Caco-2 (cell line): Measurements from ENCODE around the gene ZNF317. TPM values are rescaled to one million over a fixed set of nuclear protein-coding genes. Genes with fewer than 3 reads are reported as not detected.

Experiments
- BruUV-seq: library from RNA; stranded (reverse); fragments of 400-500 nt; replicated peaks from 2 replicates; lab custom pipeline; 2021; lab: Mats Ljungman, UMichigan
- CTCF ChIA-PET: fragments of 300-600 bp; sonication (Branson Sonifier 250); formaldehyde crosslinking; loops from one replicate; lab custom pipeline; 2022; ENCODE audit warnings: antibody characterized with exemption; lab: Charles Lee
- POLR2A ChIA-PET: fragments of 300-600 bp; sonication (Branson Sonifier 250); formaldehyde crosslinking; loops from one replicate; lab custom pipeline; 2022; ENCODE audit warnings: antibody characterized with exemption; lab: Charles Lee
- DNase-seq, 2 experiments: peaks; one replicate each; pipeline versions ENCODE4 v3.0.0 to v3.0.0-alpha.2; 2020 to 2022
- H3K27me3 ChIP-seq: replicated peaks from 2 replicates; pipeline ENCODE4 v1.6.0; 2011; ENCODE audit warnings: low read length; ENCODE audit not compliant: control insufficient read depth, insufficient read depth
- H3K36me3 ChIP-seq: 2 replicates; pipeline ENCODE4 v1.5.1; 2011; ENCODE audit warnings: low read length; ENCODE audit not compliant: control insufficient read depth, insufficient read depth
- H3K4me1 ChIP-seq: fragments of 250-450 bp; sonication (Bioruptor Pico); 2 replicates; pipeline ENCODE4 v1.5.1; 2020; ENCODE audit warnings: mild to moderate bottlenecking
- H3K4me3 ChIP-seq: 2 replicates; pipeline ENCODE4 v1.5.1; 2011; ENCODE audit warnings: low read depth, mild to moderate bottlenecking, control low read depth, low read length
- H3K9me3 ChIP-seq: fragments of 250-450 bp; sonication (Bioruptor Pico); 2 replicates; pipeline ENCODE4 v1.5.1; 2020; ENCODE audit warnings: mild to moderate bottlenecking, moderate library complexity
- H3K27ac Mint-ChIP-seq: one replicate; pipeline ENCODE4 v1.8.0; 2022; ENCODE audit warnings: mixed read lengths; ENCODE audit not compliant: unreplicated experiment
- H3K27me3 Mint-ChIP-seq: one replicate; pipeline ENCODE4 v1.8.0; 2022; ENCODE audit warnings: mixed read lengths; ENCODE audit not compliant: insufficient read depth, unreplicated experiment
- H3K36me3 Mint-ChIP-seq: one replicate; pipeline ENCODE4 v1.8.0; 2022; ENCODE audit warnings: mild to moderate bottlenecking, mixed read lengths; ENCODE audit not compliant: insufficient read depth, unreplicated experiment
- H3K4me1 Mint-ChIP-seq: one replicate; pipeline ENCODE4 v1.8.0; 2022; ENCODE audit warnings: low read depth, mixed read lengths; ENCODE audit not compliant: unreplicated experiment
- H3K4me3 Mint-ChIP-seq: one replicate; pipeline ENCODE4 v1.8.0; 2022; ENCODE audit warnings: mild to moderate bottlenecking, moderate library complexity, mixed read lengths; ENCODE audit not compliant: unreplicated experiment
- H3K9me3 Mint-ChIP-seq: one replicate; pipeline ENCODE4 v1.8.0; 2022; ENCODE audit warnings: mixed read lengths; ENCODE audit not compliant: unreplicated experiment
- intact Hi-C: fragments of 100-400 bp; cut with micrococcal nuclease; formaldehyde crosslinking; loops from one replicate; pipeline ENCODE4 v1.10.0; 2022; ENCODE audit not compliant: unreplicated experiment
- total RNA-seq: library from RNA; stranded (reverse); gene quantifications from 2 replicates; pipeline ENCODE4 v1.2.3, GENCODE V29; 2022
- TF ChIP-seq, protein P1 (sequence below), 2 experiments: fragments of 200-600 bp in 1 of 2; IDR thresholded peaks; 1 replicate in 1 of 2; 2 replicates in 1 of 2; pipeline versions ENCODE4 v1.5.1 to v1.8.0; 2011 to 2022; ENCODE audit warnings: antibody characterized with exemption in 1 of 2, control low read depth in 1 of 2, inconsistent platforms in 1 of 2, low read depth in 1 of 2, low read length in 1 of 2, mild to moderate bottlenecking in 1 of 2, moderate library complexity in 1 of 2; ENCODE audit not compliant: insufficient read depth in 1 of 2, severe bottlenecking in 1 of 2, unreplicated experiment in 1 of 2

Gene ZNF317
- total RNA-seq, 1 experiment from 2014 or later = 35.2 TPM

- Mint-ChIP-seq H3K4me1 (no peaks in the 10 kb centered on the region), H3K9me3 (no peaks in the 10 kb centered on the region), H3K27me3 (no peaks in the 10 kb centered on the region), H3K4me3 (no peak overlapping the region), H3K36me3 (peaks cover 53% of the 10 kb centered on the region), H3K27ac (no peak overlapping the region)
- no peaks in the 10 kb centered on the region for H3K27me3 ChIP-seq
- CTCF ChIA-PET = no interaction called here
- H3K9me3 ChIP-seq = no peaks in the 10 kb centered on the region
- no TSS peak for BruUV-seq
- intact Hi-C loops = no loop called here
- TF ChIP-seq, protein P1, sequence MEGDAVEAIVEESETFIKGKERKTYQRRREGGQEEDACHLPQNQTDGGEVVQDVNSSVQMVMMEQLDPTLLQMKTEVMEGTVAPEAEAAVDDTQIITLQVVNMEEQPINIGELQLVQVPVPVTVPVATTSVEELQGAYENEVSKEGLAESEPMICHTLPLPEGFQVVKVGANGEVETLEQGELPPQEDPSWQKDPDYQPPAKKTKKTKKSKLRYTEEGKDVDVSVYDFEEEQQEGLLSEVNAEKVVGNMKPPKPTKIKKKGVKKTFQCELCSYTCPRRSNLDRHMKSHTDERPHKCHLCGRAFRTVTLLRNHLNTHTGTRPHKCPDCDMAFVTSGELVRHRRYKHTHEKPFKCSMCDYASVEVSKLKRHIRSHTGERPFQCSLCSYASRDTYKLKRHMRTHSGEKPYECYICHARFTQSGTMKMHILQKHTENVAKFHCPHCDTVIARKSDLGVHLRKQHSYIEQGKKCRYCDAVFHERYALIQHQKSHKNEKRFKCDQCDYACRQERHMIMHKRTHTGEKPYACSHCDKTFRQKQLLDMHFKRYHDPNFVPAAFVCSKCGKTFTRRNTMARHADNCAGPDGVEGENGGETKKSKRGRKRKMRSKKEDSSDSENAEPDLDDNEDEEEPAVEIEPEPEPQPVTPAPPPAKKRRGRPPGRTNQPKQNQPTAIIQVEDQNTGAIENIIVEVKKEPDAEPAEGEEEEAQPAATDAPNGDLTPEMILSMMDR (IDR thresholded peaks at IDR 0.05; ENCODE audit: insufficient read depth in 1 of 2, low read depth in 1 of 2, low read length in 1 of 2, severe bottlenecking in 1 of 2, unreplicated experiment in 1 of 2) = no peak
- no peak for DNase-seq
- H3K4me3 ChIP-seq = no peak overlapping the region
- H3K36me3 ChIP-seq = no peaks in the 10 kb centered on the region
- H3K4me1 ChIP-seq = no peaks in the 10 kb centered on the region
- POLR2A ChIA-PET = no interaction called here
Measured at GRCh38 chr19:9166846-9167245, 26.6 kb downstream of the ZNF317 start.

GRCh38 chr19:9171393-9171991 lies 31.3 kb downstream of the ZNF317 start:
- peaks cover 10% of the 10 kb centered on the region for H3K9me3 Mint-ChIP-seq
- DNase-seq = no peak
- H3K4me3 Mint-ChIP-seq = no peak overlapping the region
- CTCF ChIA-PET = no interaction called here
- no peaks in the 10 kb centered on the region for H3K4me1 Mint-ChIP-seq
- H3K27me3 Mint-ChIP-seq = no peaks in the 10 kb centered on the region
- no peaks in the 10 kb centered on the region for H3K4me1 ChIP-seq
- TF ChIP-seq, protein P1 (IDR thresholded peaks at IDR 0.05; ENCODE audit: insufficient read depth in 1 of 2, low read depth in 1 of 2, low read length in 1 of 2, severe bottlenecking in 1 of 2, unreplicated experiment in 1 of 2) = no peak
- intact Hi-C loops = no loop called here
- H3K9me3 ChIP-seq = no peaks in the 10 kb centered on the region
- no peak overlapping the region for H3K27ac Mint-ChIP-seq
- no TSS peak for BruUV-seq
- POLR2A ChIA-PET = interaction anchor here (0.5 kb wide), 1 partner anchor 619 kb away, joined by 5 read pairs; no protein-coding TSS in a partner anchor
- no peaks in the 10 kb centered on the region for H3K36me3 ChIP-seq
- H3K27me3 ChIP-seq = no peaks in the 10 kb centered on the region
- H3K4me3 ChIP-seq = no peak overlapping the region
- H3K36me3 Mint-ChIP-seq = peaks cover 11% of the 10 kb centered on the region

DNA sequence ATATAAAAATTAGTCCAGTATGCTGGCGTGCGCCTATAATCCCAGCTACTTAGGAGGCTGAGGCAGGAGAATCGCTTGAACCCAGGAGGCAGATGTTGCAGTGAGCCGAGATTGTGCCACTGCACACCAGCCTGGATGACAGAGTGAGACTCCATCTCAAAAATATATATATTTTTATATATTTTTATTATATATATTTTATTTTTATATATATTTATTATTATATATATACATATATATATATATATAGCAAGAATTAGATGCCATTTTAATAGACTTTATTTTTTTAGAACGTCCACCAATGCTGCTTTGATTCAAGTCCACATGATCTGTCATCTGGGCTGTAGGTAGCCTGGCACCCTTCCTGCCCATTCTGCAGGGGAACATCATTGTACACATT lies 35.1 kb downstream of the ZNF317 start:
- POLR2A ChIA-PET = no interaction called here
- intact Hi-C loops = no loop called here
- Mint-ChIP-seq H3K27ac (no peak overlapping the region), H3K4me1 (no peaks in the 10 kb centered on the region), H3K4me3 (no peak overlapping the region), H3K9me3 (peaks cover 21% of the 10 kb centered on the region), H3K27me3 (peaks cover 3% of the 10 kb centered on the region), H3K36me3 (no peaks in the 10 kb centered on the region)
- Histone ChIP-seq H3K27me3 (no peaks in the 10 kb centered on the region), H3K4me3 (no peak overlapping the region), H3K4me1 (no peaks in the 10 kb centered on the region), H3K36me3 (no peaks in the 10 kb centered on the region), H3K9me3 (no peaks in the 10 kb centered on the region)
- no TSS peak for BruUV-seq
- TF ChIP-seq, protein P1 (IDR thresholded peaks at IDR 0.05; ENCODE audit: insufficient read depth in 1 of 2, low read depth in 1 of 2, low read length in 1 of 2, severe bottlenecking in 1 of 2, unreplicated experiment in 1 of 2) = no peak
- DNase-seq = no peak
- CTCF ChIA-PET = no interaction called here
